GM13977 (cell line): ENCODE measurements around the gene RABL3.
A peak's percentile ranks its signal among the peaks of the same experiment; 100 is the strongest.

Experiments used
- DNase-seq: peaks from one replicate; pipeline ENCODE4 v3.0.0; 2012; ENCODE audit warnings: low spot score
- CTCF ChIP-seq: IDR thresholded peaks from 2 replicates; pipeline ENCODE4 v1.5.1; 2012; ENCODE audit warnings: mild to moderate bottlenecking, control low read depth; ENCODE audit not compliant: insufficient read depth; ENCODE audit errors: extremely low read depth, missing control alignments
- in situ Hi-C: fragments of 300-500 bp; cut with MboI; formaldehyde crosslinking; loops from one replicate; pipeline ENCODE4 v1.12.0; 2022; ENCODE audit warnings: low sequenced_read_pairs, low pct_unique_long_range_greater_than_20kb, mixed read lengths, inconsistent platforms; ENCODE audit not compliant: unreplicated experiment

Gene RABL3

GRCh38 chr3:120689395-120689794 is 52.9 kb downstream of the RABL3 start:
- DNase-seq: no peak
- in situ Hi-C loops: no loop called here
- no peak for TF ChIP-seq CTCF

- in situ Hi-C loops: no loop called here
- TF ChIP-seq CTCF: no peak
- DNase-seq: peak; percentile 39
Observed at GRCh38 chr3:120688121-120688520, 54.2 kb downstream of the RABL3 start.

- TF ChIP-seq CTCF: no peak
- DNase-seq: no peak
- in situ Hi-C loops: no loop called here
Observed at GRCh38 chr3:120685411-120685810, 56.9 kb downstream of the RABL3 start.

GRCh38 chr3:120684896-120685295 is 57.4 kb downstream of the RABL3 start:
- in situ Hi-C loops: no loop called here
- DNase-seq: no peak
- no peak for TF ChIP-seq CTCF

GRCh38 chr3:120683671-120684301 is 58.5 kb downstream of the RABL3 start:
- in situ Hi-C loops: no loop called here

GRCh38 chr3:120683213-120683612 is 59.1 kb downstream of the RABL3 start:
- in situ Hi-C loops: no loop called here
- TF ChIP-seq CTCF: no peak
- DNase-seq: no peak

More at GRCh38 chr3:120683671-120684301, 58.5 kb downstream of the RABL3 start:
- no peak for DNase-seq
- TF ChIP-seq CTCF: no peak
